NCI-H128 (cell line): Measurements from ENCODE around the gene TNFRSF4.

Experiments
- DNase-seq: peaks from one replicate; lab custom pipeline; 2025; ENCODE audit not compliant: unreplicated experiment; lab: John Stamatoyannopoulos, UW

The TNFRSF4 gene

DNA sequence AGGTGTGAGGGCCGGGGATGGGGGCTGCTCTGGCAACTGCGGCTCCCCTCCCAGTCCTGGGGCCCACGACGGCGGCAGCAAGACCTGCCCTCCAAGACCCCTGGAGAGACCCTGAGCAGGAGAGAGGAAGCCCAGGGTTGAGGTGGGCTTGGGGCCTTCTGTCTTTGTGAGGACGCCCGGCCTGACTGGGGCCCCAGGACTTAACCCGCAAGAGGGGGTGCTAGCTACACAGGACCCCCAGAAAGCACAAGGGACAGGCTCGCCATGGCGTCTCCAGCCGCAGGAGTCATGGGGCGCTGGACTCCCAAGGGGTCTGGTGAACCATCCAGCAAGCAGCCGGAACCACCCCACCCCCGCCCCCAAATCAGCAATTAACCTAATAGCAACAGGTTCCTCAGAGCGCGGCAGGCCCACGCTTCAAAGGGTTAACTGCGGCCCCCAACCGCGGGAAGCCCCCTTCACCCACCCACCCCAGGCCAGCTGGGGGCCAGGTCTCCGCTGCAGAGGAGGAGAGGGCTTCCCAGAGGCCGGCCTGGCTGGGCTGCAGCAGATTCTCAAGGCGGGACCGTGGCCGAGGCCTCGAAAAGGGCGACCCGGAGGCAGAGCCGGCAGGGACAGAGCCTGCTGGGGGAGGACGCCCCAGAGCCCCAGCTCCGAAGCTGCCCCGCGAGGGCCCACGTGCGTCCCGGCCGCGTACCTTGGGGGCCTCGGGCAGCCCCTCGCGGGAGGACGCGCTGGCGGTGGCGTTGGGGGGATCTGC, 32.0 kb upstream of the TNFRSF4 start:
- DNase-seq: no peak

DNA sequence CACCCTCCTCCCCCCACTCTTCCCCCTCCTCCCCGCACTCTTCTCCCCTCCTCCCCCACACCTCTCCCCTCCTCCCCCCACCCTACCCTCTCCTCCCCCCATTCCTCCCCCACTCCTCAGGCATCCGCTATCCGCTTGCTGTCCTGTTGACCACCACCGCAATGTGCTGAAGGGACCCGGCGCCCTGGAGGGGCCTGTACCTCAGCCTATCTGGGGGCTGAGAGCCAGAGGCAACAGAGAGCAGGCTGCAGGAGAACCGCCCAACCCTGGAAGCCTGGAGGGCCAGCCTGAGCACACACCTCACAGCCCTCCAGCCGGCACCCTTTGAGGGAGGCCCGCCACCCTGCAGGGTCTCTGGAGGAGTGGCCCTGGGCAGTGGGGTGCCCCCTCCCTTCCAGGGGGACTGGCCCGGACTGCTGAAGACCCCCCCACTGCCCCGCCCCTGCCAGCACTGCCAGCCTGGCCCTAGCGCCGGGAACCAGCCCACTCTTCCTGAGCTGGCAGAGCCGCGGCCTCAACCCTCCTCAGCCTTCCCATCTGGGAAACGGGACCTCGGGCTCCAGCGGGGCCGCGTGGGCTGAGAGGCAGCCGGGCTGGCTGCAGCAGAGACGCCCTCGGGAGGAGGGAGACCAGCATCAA, 31.3 kb upstream of the TNFRSF4 start:
- DNase-seq: no peak

DNA sequence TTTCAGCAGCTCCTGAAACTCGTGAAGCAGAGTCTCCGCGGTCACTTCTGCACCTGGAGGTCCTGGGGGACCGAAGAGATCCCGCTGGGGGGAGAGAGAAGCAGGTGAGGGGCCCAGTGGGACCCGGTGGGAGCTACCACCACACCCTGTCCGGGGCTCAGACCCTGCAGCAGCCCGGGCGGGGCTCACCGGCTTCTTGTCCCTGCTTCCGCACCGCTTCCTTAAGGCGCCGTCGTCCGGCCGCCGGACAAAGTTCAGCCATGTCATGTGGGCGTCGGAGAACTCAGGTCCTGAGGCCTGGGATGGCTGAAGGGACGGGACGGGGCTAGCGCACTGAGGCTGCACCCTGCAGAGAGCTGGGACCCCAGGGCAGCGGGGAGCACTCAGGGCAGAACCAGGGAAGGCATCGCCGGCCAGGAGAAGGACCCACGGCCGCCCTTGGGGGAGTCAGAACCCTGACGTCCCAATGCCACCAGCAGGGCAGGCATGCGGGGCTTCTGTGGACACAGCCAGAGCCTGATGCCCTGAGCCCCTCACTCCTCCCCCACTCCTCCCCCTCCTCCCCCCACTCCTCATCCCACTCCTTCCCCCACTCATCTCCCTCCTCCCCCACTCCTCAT, 30.3 kb upstream of the TNFRSF4 start:
- DNase-seq: no peak

- DNase-seq: no peak
These were observed 29.8 kb upstream of the TNFRSF4 start for GRCh38 chr1:1243807-1244191.

DNA sequence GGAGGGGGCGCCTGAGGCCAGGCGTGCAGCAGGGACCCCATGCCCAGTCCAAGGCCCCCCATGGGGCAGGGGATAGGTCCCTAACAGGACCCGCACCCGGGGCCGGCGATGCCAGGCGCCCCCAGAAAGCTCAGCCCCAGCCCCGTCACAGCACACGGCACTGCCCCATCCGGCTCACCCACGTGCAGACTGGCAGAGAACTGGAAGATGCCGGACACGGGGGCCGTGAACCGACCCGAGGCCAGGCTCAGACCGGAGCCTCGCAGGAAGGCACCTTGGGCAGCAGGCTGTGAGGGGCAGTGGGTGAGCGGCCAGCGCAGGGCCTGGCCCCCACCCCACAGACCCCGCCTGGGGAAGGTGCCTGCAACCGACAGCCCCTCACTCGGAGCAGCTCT, 29.3 kb upstream of the TNFRSF4 start:
- DNase-seq: no peak

- no peak for DNase-seq
These were observed 28.7 kb upstream of the TNFRSF4 start for GRCh38 chr1:1242461-1243265.

DNA sequence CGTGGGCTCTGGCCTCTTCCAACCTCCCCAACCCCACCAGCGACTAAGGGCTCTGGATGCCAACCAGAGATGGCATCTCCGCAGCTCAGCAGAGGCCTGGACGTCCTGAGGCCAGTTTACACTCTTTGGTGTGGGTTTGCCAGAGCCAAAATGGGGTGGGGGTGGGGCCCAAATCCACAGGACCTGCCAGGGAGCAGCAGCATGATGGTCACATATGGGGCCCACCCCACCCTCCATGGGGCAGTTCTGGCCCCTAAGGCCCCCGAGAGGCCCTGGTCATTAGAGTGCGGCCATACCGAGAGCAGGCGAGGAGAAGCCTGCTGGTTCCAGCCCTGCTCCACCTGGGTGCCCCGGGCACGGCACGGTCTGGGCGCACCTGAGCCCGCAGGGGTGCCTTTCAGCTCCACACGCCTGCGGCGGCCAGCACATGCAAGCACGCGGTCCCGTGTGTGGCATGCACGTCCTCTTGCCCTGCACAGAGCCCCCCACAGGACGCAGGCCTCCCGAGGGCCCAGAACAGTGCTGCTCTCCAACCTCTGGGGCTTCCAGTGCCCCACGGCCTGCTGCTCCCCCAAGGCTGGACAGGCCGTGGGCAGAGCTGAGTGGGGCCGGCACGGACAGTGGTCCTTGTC, 27.8 kb upstream of the TNFRSF4 start:
- no peak for DNase-seq

DNA sequence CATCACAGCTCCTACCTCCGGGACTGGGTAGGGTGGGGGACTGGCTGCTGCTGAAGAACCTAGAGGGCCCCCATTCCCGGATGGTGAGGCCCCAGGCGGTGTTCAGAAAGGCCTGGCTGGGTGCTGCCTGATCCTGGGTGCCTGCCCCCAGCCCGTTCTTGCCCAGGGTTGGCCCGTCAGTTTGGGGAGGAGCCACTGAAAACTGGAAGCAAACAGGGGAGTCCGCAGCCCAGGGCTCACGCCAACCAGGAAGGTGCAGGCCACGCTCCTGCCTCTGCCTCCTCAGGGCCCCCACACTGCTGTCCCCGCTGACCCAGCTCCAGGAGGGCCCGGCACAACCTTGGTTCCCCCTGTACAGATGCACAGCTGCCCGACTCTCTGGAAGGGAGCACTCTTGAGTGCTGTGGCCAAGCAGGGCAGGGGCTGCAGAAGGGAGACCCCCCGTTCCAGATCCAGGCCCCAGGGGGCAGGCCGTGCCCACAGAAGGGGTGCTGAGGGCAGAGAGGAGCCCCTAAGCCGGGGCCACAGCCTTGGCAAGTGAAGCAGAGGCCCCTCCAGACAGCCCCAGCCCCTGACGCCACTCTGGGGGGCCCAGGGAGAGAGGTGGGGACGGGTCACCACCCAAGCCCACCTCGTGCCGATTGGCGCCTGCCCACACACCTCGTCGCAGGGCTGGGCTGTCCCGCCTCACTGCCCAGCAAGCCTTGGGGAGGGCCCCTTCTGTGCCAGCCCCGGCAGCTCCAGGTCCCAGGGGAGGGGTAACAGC, 27.1 kb upstream of the TNFRSF4 start:
- no peak for DNase-seq

GRCh38 chr1:1240348-1240732, 26.4 kb upstream of the TNFRSF4 start:
- DNase-seq: no peak

- no peak for DNase-seq
These were observed 25.8 kb upstream of the TNFRSF4 start for GRCh38 chr1:1239614-1240347.

GRCh38 chr1:1239227-1239613, 25.3 kb upstream of the TNFRSF4 start:
- DNase-seq: no peak

- DNase-seq: no peak
These were observed 24.8 kb upstream of the TNFRSF4 start for GRCh38 chr1:1238702-1239178.

DNA sequence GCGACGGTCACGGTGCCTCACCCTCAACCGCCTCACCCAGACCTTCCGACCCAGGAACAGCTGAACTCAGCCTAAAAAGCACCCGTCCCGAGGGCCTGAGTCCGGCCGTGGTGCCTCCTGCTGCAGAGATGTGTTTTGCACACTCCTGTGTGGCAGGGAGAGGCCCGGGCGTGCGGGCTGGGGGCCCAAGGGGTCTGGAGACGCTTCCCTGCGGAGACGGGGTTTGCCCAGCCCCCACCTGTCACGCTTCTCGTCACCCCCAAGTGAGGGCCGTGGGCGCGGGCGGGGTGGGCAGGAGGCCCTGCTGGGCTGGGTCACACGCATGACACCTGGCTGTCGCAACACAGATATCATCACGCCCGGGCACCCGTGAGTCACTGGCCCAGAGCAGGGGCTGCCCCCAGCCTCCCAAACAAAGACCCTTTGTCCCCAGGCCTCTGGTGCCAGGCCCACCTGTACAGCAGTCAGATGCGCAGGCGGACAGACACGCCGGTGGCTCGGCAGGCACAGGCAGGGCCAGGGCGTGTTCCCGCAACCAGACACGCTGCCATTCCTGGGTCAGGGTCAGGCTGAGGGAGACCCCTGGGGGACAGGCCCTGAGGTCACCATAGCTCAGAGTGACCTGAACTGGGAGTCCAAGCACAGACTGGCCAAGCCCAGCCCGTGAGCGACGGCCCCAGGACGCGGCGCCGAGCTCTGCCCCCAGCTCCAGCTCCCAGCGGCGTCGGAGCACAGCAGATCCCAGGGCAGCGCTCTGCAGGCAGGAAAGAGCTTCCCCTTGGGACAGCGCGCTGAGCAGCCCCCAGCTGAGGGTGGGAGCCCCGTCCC, 24.1 kb upstream of the TNFRSF4 start:
- DNase-seq: no peak

- no peak for DNase-seq
These were observed 23.3 kb upstream of the TNFRSF4 start for GRCh38 chr1:1236945-1237873.

DNA sequence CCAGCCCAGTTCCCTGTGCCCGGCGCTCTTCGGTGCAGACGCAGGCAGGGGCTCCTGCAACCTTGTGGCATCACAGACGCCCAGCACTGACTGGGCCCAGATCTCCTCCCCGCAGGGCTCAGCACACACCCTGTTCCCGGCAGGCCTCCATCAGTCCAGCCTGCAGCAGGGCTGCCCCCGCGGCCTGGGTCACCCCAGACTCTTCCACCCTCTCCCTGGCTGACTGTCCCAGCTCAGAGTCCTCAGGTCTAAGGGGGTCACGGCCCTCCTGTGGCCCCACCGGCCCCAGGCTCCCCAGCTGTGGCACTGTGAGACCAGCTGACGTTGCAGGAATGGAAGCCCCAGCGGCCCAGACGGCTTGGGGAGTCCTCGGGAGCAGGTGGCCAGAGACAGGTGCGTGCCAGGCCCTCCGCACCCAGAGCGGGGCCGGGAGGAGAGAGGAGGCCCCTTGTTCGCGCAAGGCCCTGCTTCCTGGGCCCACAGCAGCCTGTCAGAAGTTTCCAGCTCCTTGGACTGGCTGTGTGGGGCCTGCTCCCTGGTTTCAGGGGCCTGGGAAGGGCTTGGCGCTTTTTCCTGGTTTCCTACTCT, 22.3 kb upstream of the TNFRSF4 start:
- no peak for DNase-seq

GRCh38 chr1:1235016-1235744, 21.2 kb upstream of the TNFRSF4 start:
- no peak for DNase-seq
